Mesodermal cell (in vitro differentiated cells): ENCODE data around the gene GPRIN3.
"Not testable (repeated sequence)": the region's sequence is repeated elsewhere in the genome, so short reads cannot be mapped to it uniquely, and the experiment has no call there.

Experiments used
- H3K27ac ChIP-seq: 2 replicates; pipeline ENCODE4 v1.7.0; 2013; ENCODE audit warnings: mild to moderate bottlenecking, low read depth, low read length, moderate library complexity; ENCODE audit not compliant: severe bottlenecking
- H3K36me3 ChIP-seq: 2 replicates; pipeline ENCODE4 v1.7.1; 2013; ENCODE audit warnings: mild to moderate bottlenecking, low read length, moderate library complexity; ENCODE audit not compliant: control insufficient read depth, insufficient read depth
- H3K4me1 ChIP-seq: one replicate; pipeline ENCODE4 v1.7.1; 2013; ENCODE audit warnings: mild to moderate bottlenecking, low read length; ENCODE audit not compliant: insufficient read depth, control insufficient read depth, poor library complexity, severe bottlenecking
- H3K4me3 ChIP-seq: 2 replicates; pipeline ENCODE4 v1.7.0; 2013; ENCODE audit warnings: low read length, control low read depth, mild to moderate bottlenecking; ENCODE audit not compliant: insufficient read depth, poor library complexity, severe bottlenecking; ENCODE audit errors: extremely low read depth
- H3K9me3 ChIP-seq: 2 replicates; pipeline ENCODE4 v1.7.1; 2013; ENCODE audit warnings: mild to moderate bottlenecking, low read length, moderate library complexity; ENCODE audit not compliant: control insufficient read depth
- WGBS, 2 experiments: methylation state at CpG; one replicate each; pipeline ENCODE4 v1.1.5; 2013; ENCODE audit warnings: missing lambda C conversion rate in 2 of 2; ENCODE audit not compliant: insufficient coverage in 2 of 2; 5-methylcytosine and 5-hydroxymethylcytosine counted together

The GPRIN3 gene

GRCh38 chr4:89314291-89314690, 6.7 kb upstream of the GPRIN3 start:
- Histone ChIP-seq H3K9me3 (no peaks in the 10 kb centered on the region), H3K4me3 (no peak overlapping the region), H3K36me3 (no peaks in the 10 kb centered on the region), H3K4me1 (peaks cover 14% of the 10 kb centered on the region), H3K27ac (no peak overlapping the region)
- WGBS, 2 experiments: no CpG with 5 or more reads among the region's 3 CpGs

GRCh38 chr4:89312066-89312465, 4.5 kb upstream of the GPRIN3 start:
- H3K4me3 ChIP-seq: no peak overlapping the region
- H3K9me3 ChIP-seq: no peaks in the 10 kb centered on the region
- H3K36me3 ChIP-seq: no peaks in the 10 kb centered on the region
- H3K27ac ChIP-seq: no peak overlapping the region
- peaks cover 5% of the 10 kb centered on the region for H3K4me1 ChIP-seq

- 100% methylated on average over 1 of the region's 1 CpG; no CpG with 5 or more reads in 1 of the 2 experiments for WGBS, 2 experiments
- Histone ChIP-seq H3K27ac (no peak overlapping the region), H3K4me3 (no peak overlapping the region), H3K4me1 (no peaks in the 10 kb centered on the region), H3K36me3 (no peaks in the 10 kb centered on the region), H3K9me3 (no peaks in the 10 kb centered on the region)
Measured at GRCh38 chr4:89311433-89311832, 3.8 kb upstream of the GPRIN3 start.

GRCh38 chr4:89309154-89309553, 1.6 kb upstream of the GPRIN3 start:
- not testable (repeated sequence) for H3K4me3 ChIP-seq, H3K4me1 ChIP-seq, H3K36me3 ChIP-seq, H3K27ac ChIP-seq, H3K9me3 ChIP-seq
- whole genome bisulfite sequencing, 2 experiments: 88 to 93% methylated on average over 1 of the region's 5 CpGs

- 0% methylated on average over 1 of the region's 6 CpGs; no CpG with 5 or more reads in 1 of the 2 experiments for WGBS, 2 experiments
- H3K4me1 ChIP-seq: peaks cover 8% of the 10 kb centered on the region
- H3K9me3 ChIP-seq: no peaks in the 10 kb centered on the region
- H3K27ac ChIP-seq: no peak overlapping the region
- H3K4me3 ChIP-seq: peak overlapping the region; percentile 70
- H3K36me3 ChIP-seq: no peaks in the 10 kb centered on the region
Measured at GRCh38 chr4:89308161-89308500, 531 bp upstream of the GPRIN3 start.

GRCh38 chr4:89307178-89307445, 488 bp downstream of the GPRIN3 start:
- peak overlapping the region; percentile 70 for H3K4me3 ChIP-seq
- no peaks in the 10 kb centered on the region for H3K9me3 ChIP-seq
- peaks cover 8% of the 10 kb centered on the region for H3K4me1 ChIP-seq
- 0 to 10% methylated on average over 1 to 6 of the region's 6 CpGs for WGBS, 2 experiments
- H3K36me3 ChIP-seq: no peaks in the 10 kb centered on the region
- no peak overlapping the region for H3K27ac ChIP-seq

GRCh38 chr4:89306486-89307177, 968 bp downstream of the GPRIN3 start:
- peak overlapping the region; percentile 70 for H3K4me3 ChIP-seq
- 74 to 87% methylated on average over 6 to 9 of the region's 11 CpGs for WGBS, 2 experiments
- H3K36me3 ChIP-seq: no peaks in the 10 kb centered on the region
- peak overlapping the region; percentile 11 for H3K27ac ChIP-seq
- peaks cover 8% of the 10 kb centered on the region for H3K4me1 ChIP-seq
- no peaks in the 10 kb centered on the region for H3K9me3 ChIP-seq

GRCh38 chr4:89305712-89306437, 1.7 kb downstream of the GPRIN3 start:
- Histone ChIP-seq H3K4me3 (no peak overlapping the region), H3K9me3 (no peaks in the 10 kb centered on the region), H3K27ac (peak overlapping the region; percentile 11), H3K36me3 (no peaks in the 10 kb centered on the region), H3K4me1 (peaks cover 8% of the 10 kb centered on the region)
- WGBS, 2 experiments: 74 to 97% methylated on average over 3 of the region's 8 CpGs

- no peak overlapping the region for H3K27ac ChIP-seq
- H3K36me3 ChIP-seq: no peaks in the 10 kb centered on the region
- WGBS, 2 experiments: 88 to 89% methylated on average over 2 to 3 of the region's 3 CpGs
- H3K4me3 ChIP-seq: no peak overlapping the region
- no peaks in the 10 kb centered on the region for H3K9me3 ChIP-seq
- peaks cover 8% of the 10 kb centered on the region for H3K4me1 ChIP-seq
Measured at GRCh38 chr4:89305028-89305427, 2.6 kb downstream of the GPRIN3 start.

- Histone ChIP-seq H3K9me3 (no peaks in the 10 kb centered on the region), H3K36me3 (no peaks in the 10 kb centered on the region), H3K27ac (no peak overlapping the region), H3K4me1 (peaks cover 8% of the 10 kb centered on the region), H3K4me3 (no peak overlapping the region)
- 100% methylated on average over 1 of the region's 3 CpGs for WGBS, 2 experiments
Measured at GRCh38 chr4:89303814-89304388, 3.7 kb downstream of the GPRIN3 start.

- 81 to 88% methylated on average over 4 of the region's 7 CpGs for WGBS, 2 experiments
- Histone ChIP-seq H3K4me1 (peaks cover 8% of the 10 kb centered on the region), H3K36me3 (no peaks in the 10 kb centered on the region), H3K4me3 (no peak overlapping the region), H3K9me3 (no peaks in the 10 kb centered on the region), H3K27ac (no peak overlapping the region)
Measured at GRCh38 chr4:89303177-89303576, 4.4 kb downstream of the GPRIN3 start.
